AG09309 (cell line): Measurements from ENCODE around the gene GATA6.
A peak's percentile ranks its signal among the peaks of the same experiment; 100 is the strongest.

Experiments
- DNase-seq: peaks from one replicate; pipeline ENCODE4 v3.0.0-alpha.2; 2010; ENCODE audit warnings: low read depth
- H3K4me3 ChIP-seq: 2 replicates; pipeline ENCODE4 v1.5.1; 2011; ENCODE audit warnings: mild to moderate bottlenecking, low read depth, low read length, moderate library complexity; ENCODE audit not compliant: control insufficient read depth
- TF ChIP-seq, protein P1 (sequence below): IDR thresholded peaks from 2 replicates; pipeline ENCODE4 v1.5.1; 2011; ENCODE audit warnings: mild to moderate bottlenecking, low read depth, low read length, inconsistent platforms; ENCODE audit not compliant: insufficient read depth, control insufficient read depth; ENCODE audit errors: missing control alignments

GATA6 gene

DNA sequence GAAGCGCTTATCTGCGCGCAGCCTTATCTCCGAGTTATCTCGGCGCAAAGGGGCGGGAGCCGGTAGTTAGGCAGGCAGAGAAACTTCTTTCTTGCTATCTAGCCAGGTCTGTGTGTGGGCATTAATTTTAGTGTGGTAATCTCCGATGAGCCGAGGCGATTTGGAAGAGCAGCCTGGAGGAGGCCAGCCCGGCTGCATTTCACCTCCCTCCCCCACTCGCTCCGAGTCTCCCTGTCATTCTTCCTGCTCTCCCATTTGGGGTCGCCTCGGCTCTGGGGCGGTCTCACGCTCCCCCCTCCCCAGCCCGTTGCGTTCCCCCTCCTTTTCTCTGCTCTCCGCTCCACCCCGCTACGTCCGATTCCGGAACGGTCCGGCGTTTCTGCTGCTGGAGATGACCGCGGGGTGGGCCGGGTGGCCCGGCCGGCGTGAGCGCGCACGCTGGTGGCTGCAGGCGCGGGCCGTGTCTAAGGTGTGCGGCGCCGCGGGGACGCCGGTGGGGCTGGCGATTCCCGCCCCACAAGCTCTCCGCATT, 566 bp downstream of the GATA6 start:
- TF ChIP-seq, protein P1, sequence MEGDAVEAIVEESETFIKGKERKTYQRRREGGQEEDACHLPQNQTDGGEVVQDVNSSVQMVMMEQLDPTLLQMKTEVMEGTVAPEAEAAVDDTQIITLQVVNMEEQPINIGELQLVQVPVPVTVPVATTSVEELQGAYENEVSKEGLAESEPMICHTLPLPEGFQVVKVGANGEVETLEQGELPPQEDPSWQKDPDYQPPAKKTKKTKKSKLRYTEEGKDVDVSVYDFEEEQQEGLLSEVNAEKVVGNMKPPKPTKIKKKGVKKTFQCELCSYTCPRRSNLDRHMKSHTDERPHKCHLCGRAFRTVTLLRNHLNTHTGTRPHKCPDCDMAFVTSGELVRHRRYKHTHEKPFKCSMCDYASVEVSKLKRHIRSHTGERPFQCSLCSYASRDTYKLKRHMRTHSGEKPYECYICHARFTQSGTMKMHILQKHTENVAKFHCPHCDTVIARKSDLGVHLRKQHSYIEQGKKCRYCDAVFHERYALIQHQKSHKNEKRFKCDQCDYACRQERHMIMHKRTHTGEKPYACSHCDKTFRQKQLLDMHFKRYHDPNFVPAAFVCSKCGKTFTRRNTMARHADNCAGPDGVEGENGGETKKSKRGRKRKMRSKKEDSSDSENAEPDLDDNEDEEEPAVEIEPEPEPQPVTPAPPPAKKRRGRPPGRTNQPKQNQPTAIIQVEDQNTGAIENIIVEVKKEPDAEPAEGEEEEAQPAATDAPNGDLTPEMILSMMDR = no peak
- DNase-seq = no peak

DNA sequence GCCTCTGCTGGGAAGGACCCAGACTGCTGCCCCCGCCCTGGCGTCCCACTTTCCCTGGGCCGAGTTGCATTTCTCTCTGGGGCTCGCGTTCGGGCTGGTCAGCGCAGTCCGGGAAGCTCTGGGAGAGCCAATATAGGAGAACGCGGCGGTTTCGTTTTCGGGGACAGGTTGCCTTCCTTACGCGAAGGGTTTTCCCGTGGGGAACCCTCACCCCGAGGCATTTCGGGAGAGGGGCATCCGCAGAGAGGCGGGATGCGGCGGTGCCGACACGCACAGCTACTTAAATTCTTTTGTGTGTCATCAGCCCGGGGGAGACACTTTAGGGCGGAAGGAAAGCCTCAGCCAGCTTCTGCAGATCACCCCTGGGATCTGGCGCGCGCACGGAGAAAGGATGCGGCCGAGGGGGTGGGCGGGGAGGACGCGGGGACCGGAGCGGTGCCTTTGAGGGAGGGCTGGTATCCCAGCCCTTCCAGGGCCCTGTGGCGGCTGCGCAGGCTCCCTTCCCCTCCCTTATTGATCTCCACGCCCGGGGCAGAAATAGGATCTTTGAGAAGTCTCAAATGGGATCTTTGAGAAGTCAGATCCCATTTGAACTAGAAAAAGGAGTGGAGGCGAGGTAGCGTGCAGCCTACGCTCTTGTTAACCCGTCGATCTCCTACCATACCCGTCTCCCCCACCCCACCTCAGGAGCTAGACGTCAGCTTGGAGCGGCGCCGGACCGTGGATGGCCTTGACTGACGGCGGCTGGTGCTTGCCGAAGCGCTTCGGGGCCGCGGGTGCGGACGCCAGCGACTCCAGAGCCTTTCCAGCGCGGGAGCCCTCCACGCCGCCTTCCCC, 1.2 kb downstream of the GATA6 start:
- H3K4me3 ChIP-seq = peak overlapping the region; percentile 94
- TF ChIP-seq, protein P1 = no peak
- no peak for DNase-seq

More for the DNA sequence above, 566 bp downstream of the GATA6 start:
- H3K4me3 ChIP-seq = peak overlapping the region; percentile 94

DNA sequence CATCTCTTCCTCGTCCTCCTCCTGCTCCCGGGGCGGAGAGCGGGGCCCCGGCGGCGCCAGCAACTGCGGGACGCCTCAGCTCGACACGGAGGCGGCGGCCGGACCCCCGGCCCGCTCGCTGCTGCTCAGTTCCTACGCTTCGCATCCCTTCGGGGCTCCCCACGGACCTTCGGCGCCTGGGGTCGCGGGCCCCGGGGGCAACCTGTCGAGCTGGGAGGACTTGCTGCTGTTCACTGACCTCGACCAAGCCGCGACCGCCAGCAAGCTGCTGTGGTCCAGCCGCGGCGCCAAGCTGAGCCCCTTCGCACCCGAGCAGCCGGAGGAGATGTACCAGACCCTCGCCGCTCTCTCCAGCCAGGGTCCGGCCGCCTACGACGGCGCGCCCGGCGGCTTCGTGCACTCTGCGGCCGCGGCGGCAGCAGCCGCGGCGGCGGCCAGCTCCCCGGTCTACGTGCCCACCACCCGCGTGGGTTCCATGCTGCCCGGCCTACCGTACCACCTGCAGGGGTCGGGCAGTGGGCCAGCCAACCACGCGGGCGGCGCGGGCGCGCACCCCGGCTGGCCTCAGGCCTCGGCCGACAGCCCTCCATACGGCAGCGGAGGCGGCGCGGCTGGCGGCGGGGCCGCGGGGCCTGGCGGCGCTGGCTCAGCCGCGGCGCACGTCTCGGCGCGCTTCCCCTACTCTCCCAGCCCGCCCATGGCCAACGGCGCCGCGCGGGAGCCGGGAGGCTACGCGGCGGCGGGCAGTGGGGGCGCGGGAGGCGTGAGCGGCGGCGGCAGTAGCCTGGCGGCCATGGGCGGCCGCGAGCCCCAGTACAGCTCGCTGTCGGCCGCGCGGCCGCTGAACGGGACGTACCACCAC, 2.1 kb downstream of the GATA6 start:
- H3K4me3 ChIP-seq = peak overlapping the region; percentile 94
- DNase-seq = no peak
- TF ChIP-seq, protein P1 = no peak

DNA sequence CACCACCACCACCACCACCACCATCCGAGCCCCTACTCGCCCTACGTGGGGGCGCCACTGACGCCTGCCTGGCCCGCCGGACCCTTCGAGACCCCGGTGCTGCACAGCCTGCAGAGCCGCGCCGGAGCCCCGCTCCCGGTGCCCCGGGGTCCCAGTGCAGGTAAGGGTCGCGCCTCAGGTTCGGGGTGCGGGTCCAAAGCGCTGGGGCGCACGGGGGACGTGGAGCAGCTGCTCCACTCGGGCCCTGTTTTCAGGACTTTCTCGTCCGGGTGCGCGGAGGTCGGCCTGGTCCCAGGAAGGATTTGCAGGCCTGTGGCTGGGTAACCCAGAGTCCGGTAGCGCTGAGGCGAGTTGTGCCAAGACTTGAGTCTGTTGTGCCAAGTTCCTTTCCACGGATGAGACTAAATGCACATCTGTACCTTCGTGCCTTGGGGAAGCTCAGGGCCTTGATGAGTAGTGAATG, 2.8 kb downstream of the GATA6 start:
- TF ChIP-seq, protein P1 = no peak
- peak overlapping the region; percentile 94 for H3K4me3 ChIP-seq

DNA sequence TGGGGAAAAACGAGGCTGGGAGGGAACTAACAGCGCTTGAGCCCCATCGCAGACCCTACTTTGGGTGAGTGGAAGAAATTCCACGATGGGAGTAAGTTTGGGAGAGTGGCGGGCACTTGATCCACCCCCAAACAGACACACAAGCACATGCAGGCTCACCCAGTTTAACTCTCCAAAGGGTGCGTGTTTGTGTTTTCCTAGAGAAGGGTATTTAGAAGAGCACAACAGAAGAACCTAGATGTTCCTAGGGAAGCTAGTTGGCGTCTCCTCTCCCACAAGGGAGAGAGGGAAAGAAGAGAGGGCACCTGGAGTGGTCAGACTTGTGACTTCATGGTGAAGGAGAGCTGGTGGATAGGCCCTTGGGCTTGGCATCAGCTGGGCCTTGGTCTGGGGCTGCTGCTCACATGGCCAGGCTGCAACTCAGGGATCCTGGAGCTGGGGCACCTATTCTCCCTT, 3.2 kb downstream of the GATA6 start:
- peak overlapping the region; percentile 94 for H3K4me3 ChIP-seq
- no peak for DNase-seq
- TF ChIP-seq, protein P1 = no peak

More for the DNA sequence above, 2.8 kb downstream of the GATA6 start:
- no peak for DNase-seq

DNA sequence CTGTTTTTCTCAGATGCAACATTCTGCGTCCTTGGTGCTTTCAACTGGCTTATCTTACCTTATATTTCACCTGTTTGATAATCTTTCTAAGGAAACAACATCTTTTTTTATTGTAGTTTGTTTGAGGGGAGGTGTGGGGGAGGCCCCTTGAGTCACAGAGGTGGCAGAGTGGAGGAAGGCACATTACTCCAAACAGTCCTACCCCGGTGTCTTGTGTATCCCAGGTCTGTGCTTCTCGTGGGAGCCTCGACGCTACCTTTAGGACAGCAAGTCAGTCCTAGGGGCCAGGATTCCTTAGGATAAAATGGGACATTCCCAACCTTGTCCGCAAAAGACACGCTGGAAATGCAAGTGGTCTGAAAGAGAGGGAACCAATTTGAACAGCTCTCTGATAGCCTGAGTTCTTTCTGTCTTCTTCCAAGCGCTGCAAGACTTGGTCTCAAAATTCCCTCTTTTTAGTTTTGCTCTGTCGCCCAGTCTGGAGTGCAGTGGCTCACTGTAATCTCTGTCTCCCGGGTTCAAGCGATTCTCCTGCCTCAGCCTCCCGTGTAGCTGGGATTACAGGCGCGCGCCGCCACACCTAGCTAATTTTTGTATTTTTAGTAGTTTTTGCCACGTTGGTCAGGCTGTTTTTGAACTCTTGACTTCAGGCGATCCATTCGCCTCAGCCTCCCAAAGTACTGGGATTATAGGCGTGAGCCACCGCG, 4.0 kb downstream of the GATA6 start:
- peak overlapping the region; percentile 94 for H3K4me3 ChIP-seq
- DNase-seq = no peak
- TF ChIP-seq, protein P1 = no peak
